ENCODE results near the gene STAM2.
"Not testable (repeated sequence)": the region's sequence is repeated elsewhere in the genome, so short reads cannot be mapped to it uniquely, and the experiment has no call there.

STAM2 gene

DNA sequence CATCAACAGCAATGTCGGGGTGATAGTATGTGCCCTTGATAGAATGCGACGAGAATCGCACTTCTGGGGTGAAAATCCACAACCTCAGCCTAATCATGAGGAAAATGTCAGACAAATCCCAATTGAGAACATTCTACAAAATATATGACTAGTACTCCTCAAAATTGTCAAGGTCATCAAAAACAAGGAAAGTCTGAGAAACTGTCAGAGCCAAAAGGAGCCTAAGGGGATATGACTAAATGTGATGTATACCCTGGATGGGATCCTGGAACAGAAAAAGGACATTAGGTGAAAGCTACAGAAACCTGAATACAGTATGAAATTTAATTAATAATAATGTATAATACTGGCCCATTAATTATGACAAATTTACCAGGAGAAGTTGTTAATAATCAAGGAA lies 69.1 kb downstream of the STAM2 start:
- DNase-seq (ENCODE audit: low read depth): no peak

DNA sequence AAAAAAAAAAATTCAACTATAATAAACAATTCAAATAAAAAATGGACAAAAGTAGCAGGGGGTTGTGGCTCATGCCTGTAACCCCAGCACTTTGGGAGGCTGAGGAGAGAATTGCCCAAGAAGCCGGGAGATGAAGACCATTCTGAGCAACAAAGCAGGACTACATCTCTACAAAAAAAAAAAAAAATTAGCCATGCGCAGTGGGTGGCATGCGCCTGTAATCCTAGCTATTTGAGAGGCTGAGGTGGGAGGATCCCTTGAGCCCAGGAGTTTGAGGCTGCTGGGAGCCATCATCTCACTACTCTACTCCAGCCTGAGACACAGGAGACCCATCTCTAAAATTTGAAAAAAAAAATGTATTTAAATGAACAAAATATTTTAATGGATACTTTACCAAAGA lies 72.3 kb downstream of the STAM2 start:
- DNase-seq (ENCODE audit: low read depth): no peak

DNA sequence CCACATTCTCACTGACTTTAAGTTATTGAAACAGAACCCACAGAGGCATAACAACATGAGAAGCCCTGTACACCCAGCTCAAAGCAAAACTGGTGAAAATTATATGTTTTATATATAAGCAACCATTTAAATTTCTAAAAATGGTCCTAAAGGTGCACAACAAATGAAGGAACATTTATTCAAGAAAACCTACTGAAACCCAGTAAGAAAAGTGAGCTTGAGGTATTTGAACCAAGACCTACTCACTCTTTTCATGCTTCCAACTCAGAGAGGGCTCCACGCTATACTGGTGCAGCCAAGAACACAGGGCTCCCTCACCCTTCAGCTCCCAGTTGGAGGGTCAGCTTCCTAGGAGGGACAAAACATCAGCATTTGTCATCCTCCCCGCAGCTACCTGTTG lies 74.6 kb downstream of the STAM2 start:
- no peak for DNase-seq (ENCODE audit: low read depth)

DNA sequence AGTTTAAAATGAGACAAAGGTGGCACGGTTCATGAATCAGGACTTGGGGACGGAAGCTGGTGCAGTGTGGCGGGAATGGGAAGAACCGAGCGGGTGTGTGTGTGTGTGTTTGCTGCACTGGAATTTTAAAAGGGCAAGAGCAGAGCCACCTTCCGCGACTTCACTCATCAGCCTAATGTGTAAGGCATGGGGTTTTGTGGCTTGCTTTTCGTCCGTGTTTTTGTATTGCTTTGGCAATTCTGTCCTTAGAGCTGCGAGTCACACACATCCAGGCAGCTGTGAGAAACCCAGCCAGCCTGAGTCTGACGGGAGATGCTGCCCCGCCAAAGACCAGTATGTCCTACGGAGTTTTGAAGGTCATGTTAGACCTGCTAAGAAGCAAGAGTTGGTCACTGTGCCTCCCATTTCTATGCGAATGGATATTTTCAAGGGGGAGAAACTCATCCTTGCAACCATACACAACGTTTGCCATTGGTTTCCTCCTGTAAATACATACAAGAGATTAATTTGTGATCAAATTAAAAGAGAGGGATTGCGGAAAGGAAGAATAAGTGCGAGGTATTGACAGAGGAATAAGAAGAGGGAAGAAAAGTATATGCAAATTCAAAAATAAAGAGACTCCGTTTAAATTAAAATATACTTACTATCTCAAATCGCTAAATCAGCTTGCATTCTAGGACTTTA lies 76.1 kb downstream of the STAM2 start:
- no peak for DNase-seq (ENCODE audit: low read depth)

DNA sequence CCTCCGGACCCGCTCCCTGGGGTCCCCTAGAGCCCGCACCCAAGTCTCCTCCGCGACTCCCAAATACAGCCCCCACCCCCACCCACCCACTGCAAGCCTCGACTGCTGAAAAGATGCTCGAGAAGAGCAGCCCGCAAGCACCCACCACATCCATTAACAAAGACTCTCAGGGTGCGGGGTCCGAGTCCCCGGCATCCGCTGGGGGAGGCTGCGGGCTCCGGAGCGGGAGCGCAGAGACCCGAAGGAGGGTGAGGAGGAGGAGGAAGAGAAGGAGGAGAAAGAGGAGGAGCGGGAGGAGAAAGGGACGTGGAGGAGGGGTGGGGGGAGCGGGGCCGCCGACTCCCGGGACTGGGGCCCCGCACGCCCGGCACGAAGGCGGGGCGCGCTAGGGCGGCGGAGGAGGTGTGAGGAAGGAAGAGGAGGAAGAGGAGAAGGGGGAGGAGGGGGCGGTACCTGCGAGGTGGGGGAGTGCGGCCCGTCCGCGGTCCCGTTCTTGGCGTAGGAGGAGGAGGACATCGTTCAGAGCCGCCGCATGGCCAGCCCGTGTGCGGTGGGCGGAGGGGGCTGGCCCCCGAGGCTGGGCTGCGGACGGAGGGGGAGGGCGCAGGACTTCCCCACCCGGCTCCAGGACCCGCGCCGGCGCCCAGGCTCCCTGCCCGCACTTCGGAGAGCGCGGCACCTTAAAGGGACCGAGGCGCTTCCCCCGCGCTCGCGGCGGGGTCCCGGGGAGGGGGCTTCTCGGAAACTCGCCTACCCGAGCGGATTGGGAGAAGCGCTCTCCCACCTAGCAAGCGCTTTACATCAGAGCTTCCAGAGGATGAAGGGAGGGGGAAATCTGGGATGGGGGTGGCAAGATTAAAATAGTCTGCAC lies 76.8 kb downstream of the STAM2 start, which contains the start of gene CACNB4:
TSS of gene CACNB4 (minus strand) at position 549 of the 871 bp plus-strand sequence.
- no peak for DNase-seq (ENCODE audit: low read depth)

DNA sequence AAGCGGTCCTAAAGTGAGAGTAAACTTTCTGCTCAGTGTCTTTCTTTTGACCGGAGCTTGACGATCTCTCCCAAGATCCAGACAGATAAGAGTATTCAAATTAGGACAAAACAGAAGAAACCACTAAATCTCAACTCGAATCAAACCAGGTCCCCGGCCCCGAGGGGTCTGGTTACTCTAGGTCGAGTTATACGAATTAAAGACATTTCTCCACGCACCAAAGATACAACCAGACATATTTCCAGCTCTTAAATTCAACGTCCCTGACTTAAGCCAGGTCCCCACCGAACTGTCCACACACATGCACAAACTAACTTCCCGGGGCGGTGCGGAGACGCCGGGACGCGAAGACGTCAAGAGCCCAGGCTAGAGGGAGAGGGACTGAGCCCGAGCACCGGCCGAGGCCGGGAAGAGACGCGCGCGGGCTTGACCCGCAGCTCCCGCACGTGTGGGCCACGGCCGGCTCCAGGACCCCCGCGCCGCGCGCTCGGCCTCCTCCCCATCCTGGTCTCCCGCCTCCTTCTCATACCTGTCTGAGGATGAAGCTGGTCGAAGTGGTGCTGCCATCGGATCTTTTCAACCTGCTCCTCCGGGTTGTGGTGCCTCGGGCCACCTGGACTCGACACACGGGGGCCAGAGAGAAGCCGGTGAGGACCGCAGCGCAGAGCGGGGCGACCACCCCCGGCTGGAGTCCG lies 77.6 kb downstream of the STAM2 start:
- DNase-seq (ENCODE audit: low read depth): no peak

DNA sequence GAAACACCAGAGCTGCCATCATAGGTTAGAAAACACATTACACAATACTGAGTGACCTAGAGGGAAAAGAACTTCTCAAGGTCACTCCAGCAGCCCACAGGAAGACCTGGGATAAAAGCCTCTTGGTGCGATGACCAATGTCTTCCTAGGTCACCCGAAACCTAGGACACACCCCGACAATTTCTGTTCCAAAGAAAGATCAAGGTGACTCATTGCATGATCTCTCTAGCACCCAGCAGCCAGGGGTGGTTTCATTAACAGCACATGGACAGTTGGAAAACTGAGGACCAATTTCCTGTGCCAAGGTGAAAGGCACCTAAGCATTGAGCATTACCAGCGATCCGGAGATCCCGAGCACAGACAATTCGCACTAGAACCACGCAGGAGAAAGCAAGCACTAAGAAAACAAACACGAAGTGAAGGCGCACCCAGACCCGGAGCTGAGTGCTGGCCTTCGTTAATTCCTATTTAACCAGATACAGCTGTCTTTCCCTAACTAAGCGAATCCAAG lies 78.2 kb downstream of the STAM2 start:
- DNase-seq (ENCODE audit: low read depth): no peak

DNA sequence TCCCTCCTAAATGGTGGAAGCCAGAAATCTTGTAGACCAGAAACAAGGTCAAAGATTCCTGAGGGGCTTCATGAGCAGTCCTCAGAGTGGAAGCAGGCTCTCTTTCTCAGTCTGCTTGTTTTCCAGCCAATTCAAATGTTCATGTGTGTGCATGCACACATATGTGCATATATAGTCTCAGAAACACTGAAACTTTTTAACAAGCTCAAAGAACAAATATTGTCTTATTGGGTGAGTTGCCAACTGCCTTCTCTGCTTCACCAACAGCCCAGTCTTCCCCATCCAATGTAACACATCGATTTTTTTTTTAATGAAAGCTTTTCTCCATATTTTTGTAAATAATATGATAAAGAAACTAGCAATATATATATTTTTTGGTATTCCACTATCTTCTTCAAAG lies 80.4 kb downstream of the STAM2 start:
- DNase-seq (ENCODE audit: low read depth): no peak

DNA sequence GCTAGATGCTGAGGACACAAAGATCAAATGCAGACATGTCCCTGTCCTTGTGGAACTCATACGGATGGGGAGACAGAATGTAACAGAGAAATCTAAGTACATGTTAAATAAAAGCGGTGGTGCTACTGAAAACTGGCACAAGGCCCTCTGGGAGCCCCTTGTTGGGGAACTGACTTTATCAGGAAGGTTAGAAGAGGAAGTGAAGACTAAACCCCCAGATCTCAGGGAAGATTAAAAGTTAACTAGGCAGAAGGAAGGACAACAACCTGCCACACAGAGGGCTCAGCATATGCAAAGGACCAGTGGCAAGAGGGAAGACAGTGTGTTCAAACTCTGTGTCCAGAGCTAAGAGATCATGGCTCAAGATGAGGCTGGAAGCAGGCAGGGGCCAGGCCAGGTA lies 81.5 kb downstream of the STAM2 start:
- no peak for DNase-seq (ENCODE audit: low read depth)

DNA sequence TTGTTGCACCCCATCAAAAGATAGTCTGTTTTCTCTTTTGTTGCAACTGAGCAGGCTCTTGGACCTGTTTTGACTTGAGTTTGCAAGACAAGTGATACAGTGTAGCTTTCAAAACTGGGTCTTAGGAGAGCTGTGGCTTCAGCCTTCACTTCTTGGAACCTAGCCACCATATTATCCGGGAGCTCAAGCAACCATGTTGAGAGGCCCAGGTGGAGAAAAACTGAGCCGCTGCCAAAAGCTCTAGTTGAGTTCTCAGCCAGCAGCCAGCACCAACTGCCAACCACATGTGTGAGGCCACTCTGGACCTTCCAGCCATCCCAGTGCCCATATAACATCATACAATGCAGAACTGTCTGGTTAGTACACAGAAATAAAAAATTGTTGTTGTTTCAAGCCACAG lies 82.1 kb downstream of the STAM2 start:
- DNase-seq (ENCODE audit: low read depth): no peak

DNA sequence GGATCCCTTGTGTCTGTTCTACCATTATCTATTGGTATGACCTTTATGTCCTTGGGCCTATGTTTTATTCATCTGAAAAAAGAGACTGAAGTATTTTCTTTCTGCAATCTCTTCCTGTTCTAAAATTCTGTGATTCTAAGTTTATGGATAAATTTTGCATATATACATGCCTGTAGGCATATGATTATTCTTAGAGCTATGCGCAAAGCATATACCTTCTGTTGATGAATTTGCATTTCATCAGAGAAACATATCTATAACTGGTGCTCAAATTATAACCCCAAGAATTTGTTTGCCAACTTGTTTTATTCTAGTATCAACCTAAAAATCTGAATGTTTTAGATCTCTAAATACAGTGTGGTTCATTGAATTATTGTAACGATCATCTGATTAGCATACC lies 83.5 kb downstream of the STAM2 start:
- no peak for DNase-seq (ENCODE audit: low read depth)

DNA sequence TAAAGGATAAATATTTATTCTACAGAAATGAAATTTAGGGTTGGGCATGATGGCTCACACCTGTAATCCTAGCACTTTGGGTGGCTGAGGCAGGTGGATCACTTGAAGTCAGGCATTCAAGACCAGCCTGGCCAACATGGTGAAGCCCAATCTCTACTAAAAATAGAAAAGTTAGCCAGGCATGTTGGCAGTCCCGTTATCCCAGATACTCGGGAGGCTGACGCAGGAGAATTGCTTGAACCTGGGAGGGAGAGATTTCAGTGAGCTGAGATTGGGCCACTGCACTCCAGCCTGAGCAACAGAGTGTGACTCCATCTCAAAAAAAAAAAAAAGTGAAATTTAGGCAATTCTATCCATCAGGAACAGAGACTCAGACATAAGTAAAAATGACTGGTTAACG lies 84.8 kb downstream of the STAM2 start:
- DNase-seq (ENCODE audit: low read depth): not testable (repeated sequence)

DNA sequence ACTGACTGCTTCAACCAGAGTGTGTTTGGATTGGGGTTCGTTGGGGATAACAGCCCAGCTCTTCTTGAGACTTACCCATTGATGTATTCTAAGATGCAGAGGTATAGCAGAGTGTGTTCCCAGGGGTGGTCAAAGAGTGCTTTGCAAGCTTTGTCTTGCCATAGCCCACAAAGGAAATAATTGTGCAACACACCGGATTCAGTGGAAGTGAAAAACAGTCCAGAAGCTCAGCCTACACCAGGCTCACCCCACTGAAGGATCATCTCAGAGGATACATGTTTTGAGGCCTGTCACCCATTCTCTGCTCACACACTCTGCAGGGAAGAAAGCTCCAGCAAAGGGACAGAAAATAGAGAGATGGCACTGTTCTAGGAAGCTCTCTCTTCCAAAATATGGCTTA lies 86.3 kb downstream of the STAM2 start:
- DNase-seq (ENCODE audit: low read depth): no peak

DNA sequence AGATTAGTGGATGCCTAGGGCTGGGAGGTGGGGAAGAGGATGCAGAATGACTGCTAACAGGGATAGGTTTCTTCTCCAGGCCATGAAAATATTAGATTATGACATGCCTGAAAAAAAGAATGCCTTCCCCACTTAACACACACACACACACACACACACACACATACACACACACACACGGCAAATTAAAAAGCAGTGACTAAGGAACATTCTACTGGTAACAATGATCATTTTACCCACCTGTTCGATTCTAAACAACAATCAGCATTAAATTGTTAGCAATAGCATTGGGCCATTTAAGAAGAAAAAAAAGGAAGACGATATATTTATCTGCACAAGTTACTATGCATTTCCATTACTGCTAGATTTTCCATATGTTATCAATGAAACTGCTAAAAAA lies 87.6 kb downstream of the STAM2 start:
- no peak for DNase-seq (ENCODE audit: low read depth)

DNA sequence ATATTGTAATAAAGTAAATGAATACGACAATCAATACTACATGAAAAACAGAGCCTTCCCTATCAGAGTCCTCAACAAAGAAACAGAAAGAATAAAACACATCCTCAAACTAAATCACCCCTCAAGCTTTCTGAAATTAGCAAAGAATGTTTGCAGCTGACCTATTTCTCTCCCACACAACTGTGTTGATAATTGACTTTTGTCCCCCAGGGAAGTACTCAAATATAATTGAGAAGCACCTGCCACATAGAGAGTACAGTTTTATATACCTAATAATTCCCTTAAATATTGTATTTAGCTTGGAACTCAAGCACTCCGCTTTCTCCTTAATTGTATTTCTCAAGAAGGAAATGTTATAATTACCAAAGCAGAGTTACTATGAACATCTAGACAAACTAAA lies 89.3 kb downstream of the STAM2 start:
- no peak for DNase-seq (ENCODE audit: low read depth)

DNA sequence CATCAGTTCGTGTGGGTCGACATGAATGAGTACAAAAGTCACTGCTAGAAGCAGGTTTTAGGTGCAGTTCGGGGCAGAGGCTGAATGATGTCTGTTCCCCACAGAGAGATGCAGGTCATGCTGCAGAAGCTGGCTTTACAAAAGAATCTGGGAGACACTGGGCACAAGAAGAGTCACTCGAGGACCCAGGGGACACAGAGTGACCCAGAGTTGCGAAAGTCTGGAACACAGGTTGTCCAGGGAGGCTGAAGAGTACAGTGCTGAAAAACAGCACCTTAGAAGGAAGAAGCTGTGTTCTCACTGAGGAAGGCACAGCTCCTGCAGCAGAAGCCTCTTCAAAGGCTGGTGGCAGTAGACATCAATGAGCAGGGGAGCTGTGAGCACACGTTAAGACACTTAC lies 91.5 kb downstream of the STAM2 start:
- no peak for DNase-seq (ENCODE audit: low read depth)

DNA sequence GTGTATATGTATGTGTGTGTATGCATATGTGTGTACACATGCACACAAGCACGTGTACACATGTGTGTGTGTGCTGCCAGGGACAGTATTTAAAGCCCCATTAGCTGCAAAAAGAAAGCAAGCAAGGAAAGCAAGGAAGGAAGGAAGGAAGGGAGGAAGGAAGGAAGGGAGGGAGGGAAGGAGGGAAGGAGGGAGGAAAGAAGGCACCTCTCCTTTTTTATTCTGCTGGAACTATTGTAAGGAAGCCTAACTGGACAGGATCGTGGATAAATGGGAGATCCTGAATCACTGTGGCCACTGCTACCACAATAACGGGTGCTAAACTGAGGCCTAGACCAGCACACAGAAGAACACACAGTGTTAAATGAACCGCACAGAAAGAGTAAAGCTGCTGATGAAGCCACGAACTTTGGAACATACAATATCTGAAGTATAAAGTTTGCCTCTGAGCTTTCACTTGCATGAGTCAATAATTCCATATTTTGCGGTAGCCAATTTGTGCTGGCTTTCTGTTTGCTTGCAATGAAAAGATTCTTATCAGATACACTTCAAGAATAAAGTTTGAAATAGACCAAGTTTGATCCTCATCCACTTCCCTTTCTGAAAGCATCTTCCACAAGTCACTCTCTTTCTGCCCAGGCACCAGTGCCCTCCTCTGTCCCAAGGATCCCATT lies 92.2 kb downstream of the STAM2 start:
- DNase-seq (ENCODE audit: low read depth): no peak

DNA sequence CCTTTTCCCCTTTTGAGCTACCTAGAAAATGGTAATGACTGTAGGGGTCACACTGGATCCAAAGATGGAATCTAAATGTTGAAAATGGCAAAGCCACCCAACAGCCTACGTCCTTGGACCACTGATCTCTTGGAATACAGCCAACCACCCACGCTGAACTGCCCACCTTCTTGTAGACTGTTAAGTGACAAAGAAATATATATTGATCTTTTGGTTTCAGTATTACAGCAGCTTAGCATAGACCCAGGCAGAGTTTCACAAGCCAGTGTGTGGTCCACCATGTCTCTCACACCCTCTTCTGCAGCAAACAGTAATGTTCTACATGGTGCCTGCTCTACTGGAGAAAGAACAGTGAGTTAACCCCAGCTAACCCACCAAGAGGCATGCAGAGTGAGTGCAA lies 96.9 kb downstream of the STAM2 start:
- DNase-seq (ENCODE audit: low read depth): no peak

DNA sequence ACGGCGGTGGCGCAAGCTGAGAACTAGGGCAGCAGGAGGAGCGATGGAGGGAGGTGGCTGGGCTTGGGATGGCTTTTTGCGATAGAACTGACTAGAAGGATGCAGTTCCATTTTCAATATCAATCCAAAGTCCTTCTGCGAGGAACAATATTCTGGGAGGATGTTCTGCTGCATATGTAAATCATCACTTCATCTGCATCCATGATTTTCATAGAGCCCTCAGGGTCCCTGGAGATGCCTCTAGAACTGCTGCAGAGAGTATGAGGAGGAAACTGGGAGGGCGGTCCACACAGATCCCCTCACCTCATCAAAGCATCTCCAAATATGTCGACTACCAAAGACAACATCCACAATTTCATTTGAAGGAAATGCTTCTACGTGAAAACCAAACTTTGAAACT lies 97.5 kb downstream of the STAM2 start:
- no peak for DNase-seq (ENCODE audit: low read depth)

DNA sequence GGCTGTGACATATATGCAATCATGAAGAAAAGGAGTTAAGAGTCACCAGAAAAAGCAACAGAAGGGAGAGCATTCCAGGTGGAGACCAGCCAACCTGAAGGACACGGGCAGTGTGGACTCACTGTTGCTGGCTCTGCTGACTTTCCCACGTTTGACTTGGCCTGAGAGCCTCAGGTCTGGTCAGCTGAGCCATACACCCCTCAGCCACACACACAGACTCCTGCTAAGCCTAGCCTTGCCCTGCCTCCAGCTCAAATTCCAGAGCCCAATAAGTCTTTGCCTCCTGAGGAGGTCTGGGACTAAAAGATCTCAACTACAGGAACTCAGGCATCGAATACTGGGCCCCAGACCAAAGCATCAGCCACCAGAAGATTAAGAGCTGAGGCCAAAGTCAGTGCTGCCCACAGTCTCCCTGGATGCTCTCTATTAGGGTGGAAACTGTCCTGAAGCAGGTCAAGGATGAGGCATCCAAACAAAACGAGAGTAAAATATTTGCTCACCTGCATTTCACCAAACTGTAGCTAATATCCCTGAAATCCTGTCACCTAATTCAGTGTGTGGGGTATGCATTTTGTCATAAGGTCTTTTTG lies 100.0 kb downstream of the STAM2 start:
- DNase-seq (ENCODE audit: low read depth): no peak

DNA sequence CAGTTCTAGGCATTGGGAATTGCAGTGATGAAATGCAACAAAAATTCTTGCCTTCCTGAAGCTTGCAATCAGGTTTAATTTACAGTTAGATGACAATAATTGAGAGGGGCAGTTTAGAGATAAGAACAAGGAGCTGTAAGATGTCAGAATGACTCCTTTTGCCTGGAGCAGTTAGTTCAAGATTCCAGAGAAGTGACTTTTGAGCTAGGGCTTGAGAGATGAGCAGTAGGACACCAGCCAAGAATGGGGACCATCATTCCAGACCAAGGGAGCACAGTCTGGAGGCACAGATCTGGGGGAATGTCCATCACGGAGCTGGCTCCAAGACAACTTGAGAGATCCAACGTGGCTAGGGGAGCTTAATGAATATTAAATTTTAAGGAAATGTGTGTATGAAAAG lies 103.6 kb downstream of the STAM2 start:
- no peak for DNase-seq (ENCODE audit: low read depth)

DNA sequence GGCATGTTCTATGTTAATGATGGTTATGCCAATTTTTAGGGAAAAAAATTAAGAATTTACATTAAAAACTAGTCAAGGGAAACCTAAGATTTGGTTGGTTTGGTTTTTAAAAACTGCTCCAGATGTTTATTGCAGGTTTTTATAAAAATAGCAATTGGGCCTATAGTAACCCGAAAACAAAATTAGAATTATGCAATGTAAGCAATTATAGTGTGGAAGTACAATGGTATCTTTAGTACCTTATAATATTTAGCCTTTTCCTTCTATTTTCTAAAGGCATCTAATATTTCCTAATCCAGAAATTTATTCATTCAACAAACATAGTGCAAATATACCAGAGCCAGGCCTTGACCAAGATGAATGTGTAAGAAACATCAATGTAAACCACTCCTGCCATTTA lies 104.0 kb downstream of the STAM2 start:
- DNase-seq (ENCODE audit: low read depth): no peak

Data from activated T-cell treated with anti-CD3 and anti-CD28 coated beads for 24 hours (primary cell).